Kidney (tissue), 14 donors: ENCODE data around the gene ABCA1. TPM values are rescaled to one million over a fixed set of nuclear protein-coding genes. Genes with fewer than 3 reads are reported as not detected.

Experiments used
- DNase-seq, 5 donors: peaks; one replicate each; pipeline ENCODE4 v3.0.0-alpha.2; 2013 to 2020
- FAIRE-seq: peaks from 2 replicates; lab custom pipeline; 2012; peaks lifted over from hg19 to GRCh38; lab: Jason Lieb, UNC
- H3K27ac ChIP-seq, 2 donors: one replicate each; pipeline ENCODE4 v1.7.0; 2013; ENCODE audit warnings: low read depth in 2 of 2, low read length in 2 of 2, inconsistent platforms in 1 of 2
- H3K27me3 ChIP-seq: one replicate; pipeline ENCODE4 v1.7.1; 2013; ENCODE audit warnings: low read length, inconsistent platforms; ENCODE audit not compliant: control insufficient read depth, insufficient read depth
- H3K36me3 ChIP-seq, 3 donors: one replicate each; pipeline versions ENCODE4 v1.7.0 to v1.7.1; 2013; ENCODE audit warnings: low read length in 3 of 3, control low read depth in 1 of 3, inconsistent platforms in 1 of 3; ENCODE audit not compliant: insufficient read depth in 3 of 3, control insufficient read depth in 2 of 3
- H3K4me1 ChIP-seq, 3 donors: one replicate each; pipeline versions ENCODE4 v1.7.0 to v1.7.1; 2013; ENCODE audit warnings: low read length in 3 of 3, inconsistent platforms in 1 of 3, low read depth in 1 of 3; ENCODE audit not compliant: control insufficient read depth in 2 of 3, insufficient read depth in 2 of 3
- H3K4me3 ChIP-seq, 3 donors: one replicate each; pipeline versions ENCODE4 v1.7.0 to v1.8.1; 2013; ENCODE audit warnings: low read length in 3 of 3, control low read depth in 1 of 3, inconsistent platforms in 1 of 3
- H3K9ac ChIP-seq, 3 donors: one replicate each; pipeline versions ENCODE4 v1.7.0 to v1.7.1; 2013; ENCODE audit warnings: low read length in 3 of 3, control low read depth in 1 of 3, inconsistent platforms in 1 of 3
- H3K9me3 ChIP-seq, 3 donors: one replicate each; pipeline versions ENCODE4 v1.7.0 to v1.7.1; 2013; ENCODE audit warnings: low read length in 3 of 3, control low read depth in 1 of 3, inconsistent platforms in 1 of 3; ENCODE audit not compliant: control insufficient read depth in 2 of 3, insufficient read depth in 1 of 3
- CTCF ChIP-seq: IDR thresholded peaks from 3 replicates; pipeline ENCODE4 v1.5.1; 2012; ENCODE audit warnings: mild to moderate bottlenecking, moderate library complexity, borderline replicate concordance; ENCODE audit not compliant: insufficient read depth; ENCODE audit errors: extremely low read depth
- intact Hi-C: fragments of 100-400 bp; cut with DNase I; formaldehyde crosslinking; loops from one replicate; pipeline ENCODE4 v1.11.1; 2022
- polyA plus RNA-seq: library from polyadenylated mRNA; stranded (reverse); fragments of 350-450 nt; fragmentation: Illumina TruSeq; extraction: RNeasy Lipid Tissue Mini Kit (QIAGEN cat#74804); gene quantifications from one replicate; pipeline ENCODE4 v1.2.3, GENCODE V29; 2014; ENCODE audit warnings: low read depth, low replicate concordance; ENCODE audit not compliant: insufficient read depth
- total RNA-seq: library from RNA; stranded (reverse); fragmentation: NEBNext Ultra II Directional; extraction: Animal tissue kit (Norgen Biotek cat#: 25700); gene quantifications from one replicate; pipeline ENCODE4 v1.2.1, GENCODE V29; 2021
- donor health status: control.
- donor health status: control.
- donor health status: control.
- donor health status: control.
- donor health status: control.
- donor health status: DM: yes; HTN: yes; CAD: no.
- donor health status: Normal renal cell carcinoma (clear cell type).

Gene ABCA1
- total and polyA plus RNA-seq, 2 donors from 2014 or later: 1.4 to 26.1 TPM

GRCh38 chr9:104963076-104963475 is 35.1 kb upstream of the ABCA1 start:
- no peaks in the 10 kb centered on the region for H3K36me3 ChIP-seq
- H3K27ac ChIP-seq: no peak overlapping the region
- H3K9ac ChIP-seq: no peak overlapping the region
- DNase-seq (no peak), FAIRE-seq (no peak)
- H3K4me1 ChIP-seq: no peaks in the 10 kb centered on the region
- no peak for TF ChIP-seq CTCF
- no peaks in the 10 kb centered on the region for H3K9me3 ChIP-seq
- H3K4me3 ChIP-seq: no peak overlapping the region
- no peaks in the 10 kb centered on the region for H3K27me3 ChIP-seq
- intact Hi-C loops: no loop called here

GRCh38 chr9:104961701-104962359 is 33.9 kb upstream of the ABCA1 start:
- DNase-seq: no peak
- intact Hi-C loops: no loop called here
- no peaks in the 10 kb centered on the region for H3K27me3 ChIP-seq
- H3K4me3 ChIP-seq: no peak overlapping the region
- H3K27ac ChIP-seq: no peak overlapping the region
- TF ChIP-seq CTCF: no peak
- no peaks in the 10 kb centered on the region for H3K4me1 ChIP-seq
- FAIRE-seq: no peak
- no peaks in the 10 kb centered on the region for H3K9me3 ChIP-seq
- H3K36me3 ChIP-seq: no peaks in the 10 kb centered on the region
- H3K9ac ChIP-seq: no peak overlapping the region

GRCh38 chr9:104961238-104961637 is 33.3 kb upstream of the ABCA1 start:
- no peak for FAIRE-seq
- no peak for TF ChIP-seq CTCF
- H3K9me3 ChIP-seq: no peaks in the 10 kb centered on the region
- no peak overlapping the region for H3K9ac ChIP-seq
- H3K27me3 ChIP-seq: no peaks in the 10 kb centered on the region
- intact Hi-C loops: no loop called here
- H3K36me3 ChIP-seq: no peaks in the 10 kb centered on the region
- no peak overlapping the region for H3K4me3 ChIP-seq
- H3K4me1 ChIP-seq: no peaks in the 10 kb centered on the region
- no peak for DNase-seq
- no peak overlapping the region for H3K27ac ChIP-seq

- no peak overlapping the region for H3K27ac ChIP-seq
- FAIRE-seq: no peak
- DNase-seq: no peak
- intact Hi-C loops: no loop called here
- no peak overlapping the region for H3K4me3 ChIP-seq
- H3K9ac ChIP-seq: no peak overlapping the region
- H3K9me3 ChIP-seq: no peaks in the 10 kb centered on the region
- TF ChIP-seq CTCF: no peak
- no peaks in the 10 kb centered on the region for H3K4me1 ChIP-seq
- H3K36me3 ChIP-seq: no peaks in the 10 kb centered on the region
- H3K27me3 ChIP-seq: no peaks in the 10 kb centered on the region
Observed at GRCh38 chr9:104960662-104961061, 32.7 kb upstream of the ABCA1 start.
